Esophagus squamous epithelium (tissue), 5 donors: ENCODE results near the gene CXCL6. TPM values are rescaled to one million over a fixed set of nuclear protein-coding genes. Genes with fewer than 3 reads are reported as not detected.

Experiments
- DNase-seq: peaks from one replicate; lab custom pipeline; 2025; lab: John Stamatoyannopoulos, UW
- H3K27ac ChIP-seq, 4 donors: fragments of 200-600 bp; sonication (generic); one replicate each; pipeline ENCODE4 v1.5.1; 2016 to 2019; ENCODE audit warnings: mild to moderate bottlenecking in 1 of 4
- H3K27me3 ChIP-seq, 4 donors: fragments of 200-600 bp; sonication (generic); 1 replicate in 3 of 4; 2 replicates in 1 of 4; pipeline versions ENCODE4 v1.5.1 to v1.6.0; 2017 to 2021; ENCODE audit warnings: antibody characterized with exemption in 1 of 4
- H3K36me3 ChIP-seq, 3 donors: fragments of 200-600 bp; sonication (generic); one replicate each; pipeline ENCODE4 v1.5.1; 2016 to 2019
- H3K4me1 ChIP-seq, 3 donors: fragments of 200-600 bp; sonication (generic); one replicate each; pipeline ENCODE4 v1.5.1; 2017 to 2019
- H3K4me3 ChIP-seq, 4 donors: fragments of 200-600 bp; sonication (generic); 1 replicate in 3 of 4; 2 replicates in 1 of 4; pipeline ENCODE4 v1.5.1; 2016 to 2019; ENCODE audit warnings: mild to moderate bottlenecking in 2 of 4, moderate library complexity in 1 of 4
- H3K9me3 ChIP-seq, 3 donors: fragments of 200-600 bp; sonication (generic); one replicate each; pipeline ENCODE4 v1.5.1; 2016 to 2019
- POLR2A ChIP-seq, 4 donors: fragments of 450-650 bp; IDR thresholded peaks; one replicate each; pipeline ENCODE4 v1.6.1; 2017; ENCODE audit warnings: antibody characterized with exemption in 4 of 4, mild to moderate bottlenecking in 4 of 4, moderate library complexity in 3 of 4
- WGBS, 2 donors: methylation state at CpG; one replicate each; pipeline ENCODE4 v1.1.5; 2018; 5-methylcytosine and 5-hydroxymethylcytosine counted together
- intact Hi-C: fragments of 100-400 bp; cut with DNase I; formaldehyde crosslinking; loops from one replicate; pipeline ENCODE4 v1.15.0; 2022
- total RNA-seq, 4 donors: library from RNA; depleted of rRNA; stranded (reverse); fragments of >200 nt; gene quantifications; one replicate each; pipeline ENCODE4 v1.1.0, GENCODE V29; 2016
- TF ChIP-seq, protein P1 (sequence below), 6 experiments: fragments of 450-650 bp in 4 of 6; fragments of 200-600 bp in 2 of 6; sonication (generic) in 2 of 6; IDR thresholded peaks; one replicate each; pipeline ENCODE4 v1.5.1; 2016 to 2019; ENCODE audit warnings: antibody characterized with exemption in 6 of 6, mild to moderate bottlenecking in 4 of 6, moderate library complexity in 4 of 6
- donor health status: DM: yes; HTN: yes; CAD: no.

Gene CXCL6
- total RNA-seq, 4 donors from 2014 or later: 0.57 to 10.1 (median 9.4) TPM; not detected in 1

DNA sequence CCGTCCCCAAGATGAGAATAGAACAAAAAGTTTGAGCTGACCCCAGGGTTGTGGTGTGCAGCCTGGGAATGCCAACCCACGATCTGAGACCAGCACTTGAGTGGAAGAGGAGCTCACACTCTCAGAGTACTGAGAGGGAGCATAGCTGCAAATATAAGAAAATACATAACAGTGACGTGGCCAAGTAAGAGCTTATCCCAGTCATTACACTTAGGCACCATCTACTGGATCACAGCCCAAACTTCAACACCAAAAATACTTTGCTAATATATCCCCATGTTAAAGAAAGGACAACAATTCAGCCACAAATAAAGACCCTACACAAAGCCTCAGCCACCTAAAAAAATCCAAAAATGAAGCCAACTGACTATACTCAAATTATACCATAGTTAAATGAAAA lies 33.3 kb upstream of the CXCL6 start:
- intact Hi-C loops: no loop called here
- WGBS, 2 donors: 52 to 74% methylated on average over 2 of the region's 3 CpGs
- DNase-seq: no peak
- Histone ChIP-seq H3K36me3 (no peaks in the 10 kb centered on the region), H3K27me3 (no peaks in the 10 kb centered on the region), H3K4me1 (no peaks in the 10 kb centered on the region), H3K4me3 (no peak overlapping the region), H3K9me3 (no peaks in the 10 kb centered on the region), H3K27ac (no peak overlapping the region)
- no peak for TF ChIP-seq POLR2A (IDR thresholded peaks at IDR 0.05)
- TF ChIP-seq, protein P1, sequence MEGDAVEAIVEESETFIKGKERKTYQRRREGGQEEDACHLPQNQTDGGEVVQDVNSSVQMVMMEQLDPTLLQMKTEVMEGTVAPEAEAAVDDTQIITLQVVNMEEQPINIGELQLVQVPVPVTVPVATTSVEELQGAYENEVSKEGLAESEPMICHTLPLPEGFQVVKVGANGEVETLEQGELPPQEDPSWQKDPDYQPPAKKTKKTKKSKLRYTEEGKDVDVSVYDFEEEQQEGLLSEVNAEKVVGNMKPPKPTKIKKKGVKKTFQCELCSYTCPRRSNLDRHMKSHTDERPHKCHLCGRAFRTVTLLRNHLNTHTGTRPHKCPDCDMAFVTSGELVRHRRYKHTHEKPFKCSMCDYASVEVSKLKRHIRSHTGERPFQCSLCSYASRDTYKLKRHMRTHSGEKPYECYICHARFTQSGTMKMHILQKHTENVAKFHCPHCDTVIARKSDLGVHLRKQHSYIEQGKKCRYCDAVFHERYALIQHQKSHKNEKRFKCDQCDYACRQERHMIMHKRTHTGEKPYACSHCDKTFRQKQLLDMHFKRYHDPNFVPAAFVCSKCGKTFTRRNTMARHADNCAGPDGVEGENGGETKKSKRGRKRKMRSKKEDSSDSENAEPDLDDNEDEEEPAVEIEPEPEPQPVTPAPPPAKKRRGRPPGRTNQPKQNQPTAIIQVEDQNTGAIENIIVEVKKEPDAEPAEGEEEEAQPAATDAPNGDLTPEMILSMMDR (IDR thresholded peaks at IDR 0.05): no peak

- H3K4me3 ChIP-seq: no peak overlapping the region
- TF ChIP-seq, protein P1 (IDR thresholded peaks at IDR 0.05): no peak
- TF ChIP-seq POLR2A (IDR thresholded peaks at IDR 0.05): no peak
- no peak overlapping the region for H3K27ac ChIP-seq
- 63 to 76% methylated on average over 3 of the region's 3 CpGs for WGBS, 2 donors
- intact Hi-C loops: no loop called here
- no peaks in the 10 kb centered on the region for H3K27me3 ChIP-seq
- no peaks in the 10 kb centered on the region for H3K4me1 ChIP-seq
- H3K36me3 ChIP-seq: no peaks in the 10 kb centered on the region
- DNase-seq: no peak
- H3K9me3 ChIP-seq: no peaks in the 10 kb centered on the region
Observed at GRCh38 chr4:73810191-73810590, 26.3 kb upstream of the CXCL6 start.

GRCh38 chr4:73811841-73812240 lies 24.6 kb upstream of the CXCL6 start:
- Histone ChIP-seq H3K4me3 (no peak overlapping the region), H3K27ac (no peak overlapping the region), H3K27me3 (no peaks in the 10 kb centered on the region), H3K4me1 (no peaks in the 10 kb centered on the region), H3K36me3 (no peaks in the 10 kb centered on the region), H3K9me3 (no peaks in the 10 kb centered on the region)
- WGBS, 2 donors: 64% methylated on average over 1 of the region's 1 CpG; no CpG with 5 or more reads in 1 of the 2 donors
- DNase-seq: no peak
- TF ChIP-seq POLR2A (IDR thresholded peaks at IDR 0.05): no peak
- TF ChIP-seq, protein P1 (IDR thresholded peaks at IDR 0.05): no peak
- intact Hi-C loops: no loop called here

DNA sequence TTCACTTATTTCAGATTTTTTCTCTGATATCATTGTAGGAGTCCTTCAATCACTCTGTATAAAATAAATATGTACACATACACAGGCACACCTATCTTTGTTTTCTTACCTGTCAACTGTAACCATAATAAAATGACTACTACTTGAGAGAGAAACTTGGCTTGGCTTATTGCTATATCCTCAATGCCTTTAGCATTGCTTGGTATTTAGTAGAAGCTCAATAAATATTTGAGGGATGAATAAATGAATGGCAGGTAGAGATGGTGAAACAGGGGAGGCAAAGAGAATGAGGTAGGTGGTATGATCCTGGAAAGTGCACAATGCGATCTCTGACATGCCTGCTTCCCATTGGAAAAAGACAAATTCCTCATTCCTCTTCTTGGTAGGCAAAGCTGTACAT lies 21.8 kb upstream of the CXCL6 start:
- TF ChIP-seq, protein P1 (IDR thresholded peaks at IDR 0.05): no peak
- no peak for TF ChIP-seq POLR2A (IDR thresholded peaks at IDR 0.05)
- intact Hi-C loops: no loop called here
- 82 to 100% methylated on average over 1 of the region's 1 CpG for WGBS, 2 donors
- Histone ChIP-seq H3K4me1 (no peaks in the 10 kb centered on the region), H3K27ac (no peak overlapping the region), H3K4me3 (no peak overlapping the region), H3K9me3 (no peaks in the 10 kb centered on the region), H3K36me3 (no peaks in the 10 kb centered on the region), H3K27me3 (no peaks in the 10 kb centered on the region)
- no peak for DNase-seq

DNA sequence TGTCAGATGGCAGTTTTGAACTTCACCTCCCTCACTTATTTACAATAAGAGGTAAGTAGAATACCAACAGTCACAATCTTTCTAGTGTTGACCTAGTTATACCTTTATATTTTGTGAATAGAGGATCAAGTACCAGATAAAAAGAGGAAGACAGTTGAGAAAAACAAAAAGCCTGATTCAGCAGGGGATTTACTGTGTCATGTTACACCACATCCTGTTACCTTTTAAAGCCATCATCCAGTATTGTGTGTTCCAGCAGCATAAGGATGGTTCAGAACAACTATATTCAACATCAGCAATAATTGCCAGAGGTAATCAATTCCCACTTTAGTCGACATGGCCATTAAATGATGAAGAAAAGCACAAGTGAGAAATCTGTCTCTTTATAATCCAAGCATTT lies 21.3 kb upstream of the CXCL6 start:
- Histone ChIP-seq H3K36me3 (no peaks in the 10 kb centered on the region), H3K4me1 (no peaks in the 10 kb centered on the region), H3K27ac (no peak overlapping the region), H3K4me3 (no peak overlapping the region), H3K9me3 (no peaks in the 10 kb centered on the region), H3K27me3 (no peaks in the 10 kb centered on the region)
- 45 to 48% methylated on average over 1 of the region's 1 CpG for WGBS, 2 donors
- DNase-seq: no peak
- no peak for TF ChIP-seq POLR2A (IDR thresholded peaks at IDR 0.05)
- TF ChIP-seq, protein P1 (IDR thresholded peaks at IDR 0.05): no peak
- intact Hi-C loops: no loop called here
